ENCODE data around the gene GMDS.

Gene GMDS

DNA sequence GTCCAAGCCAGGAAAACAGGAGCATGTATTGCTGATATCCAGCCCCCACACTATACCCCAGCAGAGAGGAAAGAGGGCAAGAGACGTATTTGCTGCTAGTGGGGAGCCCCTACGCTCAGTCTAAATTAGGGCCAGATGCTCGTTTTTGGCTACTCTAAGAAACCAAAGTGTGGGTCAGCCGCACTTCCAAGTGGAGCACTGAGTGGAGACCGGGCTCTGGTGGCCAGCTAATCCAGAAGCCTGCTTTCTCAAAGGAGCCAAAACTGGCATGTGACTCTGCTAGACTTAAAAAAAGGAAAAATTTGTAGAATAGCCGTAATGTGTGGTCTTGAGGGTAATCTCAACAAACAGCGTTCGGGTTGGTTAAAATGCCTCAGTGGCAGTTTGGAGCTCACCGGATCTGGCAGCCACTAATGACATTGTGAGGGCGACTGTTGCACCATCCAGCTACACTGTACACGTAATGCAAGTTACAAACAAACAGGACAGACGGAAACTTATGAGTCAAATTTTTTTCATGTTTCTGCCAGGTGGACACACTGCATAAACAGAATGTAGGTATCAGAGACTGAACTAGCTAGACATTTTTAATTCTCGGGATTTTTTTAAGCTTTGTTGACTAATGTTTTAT lies 404.8 kb downstream of the GMDS start:
- H3K4me3 Mint-ChIP-seq = no peak overlapping the region
- H3K36me3 Mint-ChIP-seq (ENCODE audit: low read depth) = no peaks in the 10 kb centered on the region
- H3K9me3 Mint-ChIP-seq = no peaks in the 10 kb centered on the region
- no peak overlapping the region for H3K27ac Mint-ChIP-seq
- no peaks in the 10 kb centered on the region for H3K27me3 Mint-ChIP-seq (ENCODE audit: low read depth)
- H3K4me1 Mint-ChIP-seq (ENCODE audit: low read depth) = no peaks in the 10 kb centered on the region

DNA sequence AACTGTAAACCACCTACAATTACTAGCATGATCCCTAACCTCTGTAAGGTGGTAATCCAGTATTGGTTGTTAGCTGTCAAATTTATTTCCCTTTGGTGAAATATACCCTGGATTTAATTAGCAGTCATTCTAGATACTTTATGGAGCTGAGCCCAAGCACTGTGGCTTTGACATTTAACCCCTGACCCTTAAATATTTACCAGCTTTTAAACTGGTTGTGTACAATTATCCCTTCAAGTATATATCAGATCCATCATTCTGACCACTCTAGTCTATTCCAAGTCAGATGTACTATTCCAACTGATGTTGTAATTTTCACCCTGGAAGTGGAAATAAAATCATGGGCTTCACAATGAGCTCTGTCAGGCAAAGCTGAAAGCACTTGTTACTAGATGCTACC lies 406.0 kb downstream of the GMDS start:
- Mint-ChIP-seq H3K4me3 (no peak overlapping the region), H3K27me3 (ENCODE audit: low read depth) (no peaks in the 10 kb centered on the region), H3K9me3 (no peaks in the 10 kb centered on the region), H3K27ac (no peak overlapping the region), H3K4me1 (ENCODE audit: low read depth) (no peaks in the 10 kb centered on the region), H3K36me3 (ENCODE audit: low read depth) (no peaks in the 10 kb centered on the region)

GRCh38 chr6:1838604-1839213 lies 406.7 kb downstream of the GMDS start:
- Mint-ChIP-seq H3K27me3 (ENCODE audit: low read depth) (no peaks in the 10 kb centered on the region), H3K9me3 (no peaks in the 10 kb centered on the region), H3K4me1 (ENCODE audit: low read depth) (no peaks in the 10 kb centered on the region), H3K27ac (no peak overlapping the region), H3K36me3 (ENCODE audit: low read depth) (no peaks in the 10 kb centered on the region), H3K4me3 (no peak overlapping the region)

GRCh38 chr6:1837826-1838225 lies 407.6 kb downstream of the GMDS start:
- no peaks in the 10 kb centered on the region for H3K4me1 Mint-ChIP-seq (ENCODE audit: low read depth)
- H3K27me3 Mint-ChIP-seq (ENCODE audit: low read depth) = no peaks in the 10 kb centered on the region
- no peaks in the 10 kb centered on the region for H3K9me3 Mint-ChIP-seq
- H3K27ac Mint-ChIP-seq = no peak overlapping the region
- no peaks in the 10 kb centered on the region for H3K36me3 Mint-ChIP-seq (ENCODE audit: low read depth)
- H3K4me3 Mint-ChIP-seq = no peak overlapping the region

- no peak overlapping the region for H3K27ac Mint-ChIP-seq
- H3K4me3 Mint-ChIP-seq = no peak overlapping the region
- no peaks in the 10 kb centered on the region for H3K27me3 Mint-ChIP-seq (ENCODE audit: low read depth)
- H3K36me3 Mint-ChIP-seq (ENCODE audit: low read depth) = no peaks in the 10 kb centered on the region
- H3K9me3 Mint-ChIP-seq = no peaks in the 10 kb centered on the region
- no peaks in the 10 kb centered on the region for H3K4me1 Mint-ChIP-seq (ENCODE audit: low read depth)
These were observed 408.7 kb downstream of the GMDS start for GRCh38 chr6:1836690-1837089.

DNA sequence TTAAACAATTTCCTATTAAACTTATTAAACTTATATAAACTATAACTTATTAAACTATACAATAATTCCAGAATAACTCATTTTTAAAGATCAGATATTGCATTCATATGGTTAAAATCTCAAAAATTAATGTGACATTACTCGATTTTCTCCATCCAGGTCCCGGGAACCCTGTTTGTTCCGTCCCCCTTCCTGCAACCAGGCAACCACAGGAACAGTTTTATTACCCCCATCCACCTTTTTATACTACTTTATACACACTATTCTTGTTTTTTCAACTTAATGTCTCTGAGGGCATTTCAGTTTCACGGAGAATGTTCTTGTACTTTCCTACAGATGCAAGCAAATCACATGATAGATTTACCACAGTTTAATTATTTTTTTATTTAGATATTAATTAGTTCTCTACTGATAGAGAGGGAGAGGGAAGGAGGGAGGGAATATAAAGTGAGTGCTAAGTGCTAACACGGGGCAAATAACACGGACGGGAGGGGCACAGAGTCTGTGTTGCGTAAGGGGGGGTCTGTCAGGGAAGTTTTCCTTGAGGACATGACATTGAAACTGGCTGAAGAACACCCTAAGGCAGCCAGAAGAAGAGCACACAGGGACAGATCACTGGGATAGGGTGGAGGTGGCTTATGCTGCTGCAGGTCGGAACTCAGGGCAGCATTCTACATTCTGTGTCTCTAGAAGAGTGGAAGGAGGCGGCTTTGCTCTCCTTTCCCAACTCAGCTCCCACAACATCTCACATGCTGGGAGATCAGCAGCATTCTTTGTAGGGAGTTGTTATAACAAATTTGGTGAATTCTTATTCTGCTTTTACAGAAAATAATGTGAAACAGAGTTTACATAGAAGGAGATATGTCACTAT lies 410.5 kb downstream of the GMDS start:
- no peak overlapping the region for H3K27ac Mint-ChIP-seq
- no peaks in the 10 kb centered on the region for H3K36me3 Mint-ChIP-seq (ENCODE audit: low read depth)
- H3K27me3 Mint-ChIP-seq (ENCODE audit: low read depth) = no peaks in the 10 kb centered on the region
- no peaks in the 10 kb centered on the region for H3K4me1 Mint-ChIP-seq (ENCODE audit: low read depth)
- no peak overlapping the region for H3K4me3 Mint-ChIP-seq
- peaks cover under 1% of the 10 kb centered on the region for H3K9me3 Mint-ChIP-seq

DNA sequence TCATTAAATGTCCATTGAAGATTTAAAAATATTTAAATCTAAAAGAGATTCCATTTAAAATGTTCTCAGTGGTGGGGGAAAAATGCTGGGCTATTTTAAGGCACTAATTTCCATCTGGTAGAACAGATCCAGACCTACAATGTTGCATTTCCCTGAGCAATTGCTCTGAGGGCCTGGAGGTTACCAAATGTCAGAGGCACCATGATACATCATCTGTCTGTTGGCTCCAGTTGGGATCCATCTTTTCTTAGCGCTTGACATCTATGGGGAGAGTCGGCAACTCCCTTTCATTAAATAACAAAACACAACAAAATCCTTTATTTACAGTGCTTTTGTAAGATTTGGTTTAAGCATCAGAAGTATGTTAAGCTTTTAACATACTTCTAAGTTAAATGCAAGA lies 411.2 kb downstream of the GMDS start:
- Mint-ChIP-seq H3K27me3 (ENCODE audit: low read depth) (no peaks in the 10 kb centered on the region), H3K4me3 (no peak overlapping the region), H3K27ac (no peak overlapping the region), H3K4me1 (ENCODE audit: low read depth) (no peaks in the 10 kb centered on the region), H3K36me3 (ENCODE audit: low read depth) (no peaks in the 10 kb centered on the region), H3K9me3 (peaks cover 5% of the 10 kb centered on the region)

DNA sequence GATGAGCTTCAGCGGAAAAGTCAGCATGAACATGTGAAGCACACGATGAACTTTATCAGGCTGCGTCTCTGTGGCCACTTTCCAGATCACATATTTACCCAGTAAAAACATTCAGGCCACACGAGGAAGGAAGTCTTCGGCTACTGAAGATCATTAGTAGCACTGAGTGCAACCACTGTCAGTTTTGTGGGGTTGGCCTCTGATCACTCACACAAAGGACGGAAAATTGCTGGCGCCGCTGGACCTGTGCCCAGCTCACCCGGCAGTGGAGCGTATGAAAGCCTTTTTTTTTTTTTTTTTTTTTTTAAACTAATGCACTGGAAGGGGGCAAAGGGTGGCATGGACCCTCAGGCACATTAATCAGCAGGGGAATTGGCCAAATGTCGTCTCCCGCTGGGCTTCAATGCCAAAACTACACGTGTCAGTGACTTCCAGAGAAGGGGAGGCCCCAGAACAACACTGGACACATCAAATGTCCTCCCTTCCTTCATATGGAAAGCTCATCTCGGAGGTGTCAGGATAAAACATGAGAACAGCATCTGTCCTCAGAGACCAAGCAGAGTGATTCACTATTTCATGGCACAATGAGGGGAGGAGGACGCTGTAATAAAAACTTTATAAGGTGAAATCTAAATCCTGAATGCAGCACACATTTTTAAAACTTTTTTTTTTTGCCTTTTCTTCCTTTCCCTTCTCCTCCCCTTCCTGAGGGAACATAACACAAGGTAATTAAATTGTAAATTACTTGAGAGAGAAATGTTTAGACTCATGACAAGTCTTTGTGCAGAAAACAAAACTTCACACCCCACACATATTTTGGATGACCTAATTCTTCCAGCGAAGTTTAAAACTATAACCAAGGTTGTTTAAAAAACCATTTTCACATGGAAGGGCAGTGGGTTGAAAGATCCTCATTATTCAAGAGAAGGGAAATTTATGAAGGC lies 412.3 kb downstream of the GMDS start:
- H3K36me3 Mint-ChIP-seq (ENCODE audit: low read depth) = peaks cover 2% of the 10 kb centered on the region
- no peak overlapping the region for H3K4me3 Mint-ChIP-seq
- no peak overlapping the region for H3K27ac Mint-ChIP-seq
- peaks cover 14% of the 10 kb centered on the region for H3K9me3 Mint-ChIP-seq
- no peaks in the 10 kb centered on the region for H3K4me1 Mint-ChIP-seq (ENCODE audit: low read depth)
- H3K27me3 Mint-ChIP-seq (ENCODE audit: low read depth) = no peaks in the 10 kb centered on the region

DNA sequence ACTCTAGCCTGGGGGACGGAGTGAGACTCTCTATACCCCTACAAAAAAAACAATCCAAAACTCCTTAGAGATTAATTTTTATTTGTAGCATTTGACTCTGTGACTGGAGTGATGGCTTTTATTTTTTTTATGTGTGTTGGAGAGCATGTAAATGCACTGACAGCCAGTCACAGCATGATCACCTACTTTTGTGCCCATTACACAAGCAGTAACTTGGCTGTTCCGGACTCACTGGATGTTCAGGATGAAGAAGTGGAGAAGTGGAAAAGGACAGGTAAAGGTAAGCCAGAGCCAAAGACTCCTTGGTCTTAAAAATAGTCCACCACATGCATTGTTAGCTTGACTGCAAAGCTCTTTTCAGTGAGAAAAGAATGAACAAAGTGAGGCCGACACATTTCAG lies 413.0 kb downstream of the GMDS start:
- Mint-ChIP-seq H3K9me3 (peaks cover 21% of the 10 kb centered on the region), H3K27ac (no peak overlapping the region), H3K36me3 (ENCODE audit: low read depth) (peaks cover 8% of the 10 kb centered on the region), H3K4me1 (ENCODE audit: low read depth) (no peaks in the 10 kb centered on the region), H3K4me3 (no peak overlapping the region), H3K27me3 (ENCODE audit: low read depth) (no peaks in the 10 kb centered on the region)

GRCh38 chr6:1827984-1828793 lies 417.2 kb downstream of the GMDS start:
- Mint-ChIP-seq H3K27me3 (ENCODE audit: low read depth) (no peaks in the 10 kb centered on the region), H3K4me3 (no peak overlapping the region), H3K36me3 (ENCODE audit: low read depth) (peaks cover 9% of the 10 kb centered on the region), H3K9me3 (peaks cover 21% of the 10 kb centered on the region), H3K4me1 (ENCODE audit: low read depth) (no peaks in the 10 kb centered on the region), H3K27ac (no peak overlapping the region)

- H3K27ac Mint-ChIP-seq = no peak overlapping the region
- no peaks in the 10 kb centered on the region for H3K4me1 Mint-ChIP-seq (ENCODE audit: low read depth)
- H3K36me3 Mint-ChIP-seq (ENCODE audit: low read depth) = peaks cover 9% of the 10 kb centered on the region
- peaks cover 21% of the 10 kb centered on the region for H3K9me3 Mint-ChIP-seq
- no peaks in the 10 kb centered on the region for H3K27me3 Mint-ChIP-seq (ENCODE audit: low read depth)
- H3K4me3 Mint-ChIP-seq = no peak overlapping the region
These were observed 419.5 kb downstream of the GMDS start for GRCh38 chr6:1825926-1826325.

GRCh38 chr6:1825277-1825676 lies 420.1 kb downstream of the GMDS start:
- Mint-ChIP-seq H3K36me3 (ENCODE audit: low read depth) (peaks cover 9% of the 10 kb centered on the region), H3K4me1 (ENCODE audit: low read depth) (no peaks in the 10 kb centered on the region), H3K9me3 (peaks cover 21% of the 10 kb centered on the region), H3K27ac (no peak overlapping the region), H3K4me3 (no peak overlapping the region), H3K27me3 (ENCODE audit: low read depth) (no peaks in the 10 kb centered on the region)

DNA sequence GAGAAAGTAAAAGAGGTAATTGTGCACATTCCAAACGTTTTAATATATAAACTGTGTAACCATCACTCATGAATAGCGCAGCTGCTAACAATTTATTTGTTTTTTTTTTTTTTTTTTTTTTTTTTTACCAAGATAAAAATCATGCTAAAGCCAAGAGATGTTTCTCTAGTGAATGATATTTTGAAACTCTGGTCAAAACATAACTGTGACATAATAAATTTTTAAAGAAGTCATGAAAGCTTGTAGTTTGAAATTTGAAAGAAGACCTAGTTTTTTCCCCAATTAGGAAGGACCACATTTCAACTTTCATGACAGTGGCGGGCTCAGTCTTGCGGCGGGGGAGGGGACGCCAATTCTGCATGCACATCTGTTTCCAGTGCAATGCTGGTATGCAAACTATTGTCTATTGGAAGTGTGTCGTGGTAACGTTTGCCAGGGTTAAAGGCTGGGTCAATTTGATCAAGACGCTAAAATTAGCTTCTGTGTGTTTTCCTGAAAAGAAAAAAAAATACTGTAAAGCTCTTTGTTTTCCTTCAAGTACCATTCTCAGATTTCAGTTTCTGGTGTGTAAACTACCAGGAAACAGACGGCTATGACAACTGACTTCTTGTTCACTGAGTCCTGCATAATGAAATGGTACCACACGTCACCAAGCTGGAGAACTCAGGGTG lies 423.8 kb downstream of the GMDS start:
- no peaks in the 10 kb centered on the region for H3K27me3 Mint-ChIP-seq (ENCODE audit: low read depth)
- no peaks in the 10 kb centered on the region for H3K9me3 Mint-ChIP-seq
- H3K27ac Mint-ChIP-seq = no peak overlapping the region
- H3K4me3 Mint-ChIP-seq = no peak overlapping the region
- no peaks in the 10 kb centered on the region for H3K4me1 Mint-ChIP-seq (ENCODE audit: low read depth)
- H3K36me3 Mint-ChIP-seq (ENCODE audit: low read depth) = peaks cover under 1% of the 10 kb centered on the region
